GM12873 (cell line): ENCODE data around the gene RXRA.

Experiments used
- CTCF ChIP-seq: IDR thresholded peaks from 2 replicates; pipeline ENCODE4 v1.5.1; 2012; ENCODE audit warnings: low read depth, mild to moderate bottlenecking, moderate library complexity, low read length, control low read depth; ENCODE audit not compliant: insufficient read depth; ENCODE audit errors: missing control alignments

The RXRA gene

DNA sequence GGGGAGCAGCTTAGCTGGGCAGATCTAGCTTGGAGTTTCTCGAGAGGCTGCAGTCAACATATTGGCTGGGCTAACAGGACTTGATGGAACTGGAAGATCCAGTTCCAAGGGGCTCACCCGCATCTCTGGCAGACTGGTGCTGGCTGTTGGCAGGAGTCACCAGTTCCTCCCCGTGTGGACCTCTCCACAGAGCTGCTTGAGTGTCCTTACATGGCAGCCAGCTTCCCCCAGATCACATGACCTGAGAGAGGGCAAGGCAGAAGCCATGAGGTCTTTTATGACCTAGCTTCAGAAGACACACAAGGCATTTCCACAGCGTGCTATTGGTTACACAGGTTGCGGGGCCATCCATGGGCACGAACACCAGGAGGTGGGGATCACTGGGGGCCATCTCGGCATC is 26.4 kb upstream of the RXRA start:
- TF ChIP-seq CTCF, result no peak

GRCh38 chr9:134301387-134302129 is 24.7 kb upstream of the RXRA start:
- TF ChIP-seq CTCF, result no peak

- TF ChIP-seq CTCF, result no peak
These were observed 24.0 kb upstream of the RXRA start for GRCh38 chr9:134302130-134302817.

DNA sequence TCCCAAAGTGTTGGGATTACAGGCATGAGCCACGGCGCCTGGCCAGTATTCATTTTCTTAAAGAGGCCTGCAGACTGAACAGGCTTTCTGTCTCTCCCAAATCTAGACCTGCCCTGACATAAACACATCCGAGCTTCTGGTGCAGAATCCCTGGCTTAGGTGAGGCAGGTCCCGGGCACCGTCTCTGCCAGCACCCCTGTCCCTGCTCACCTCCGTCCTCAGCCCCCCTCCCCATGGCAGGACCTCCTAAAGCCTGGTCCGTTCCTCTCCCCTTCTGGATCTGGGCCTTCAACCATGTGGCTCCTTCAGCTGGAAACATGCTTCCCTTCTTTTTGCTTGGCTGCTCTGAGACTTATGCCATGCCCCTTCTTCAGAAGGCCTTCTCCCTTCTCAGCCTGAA is 22.7 kb upstream of the RXRA start:
- TF ChIP-seq CTCF, result no peak

DNA sequence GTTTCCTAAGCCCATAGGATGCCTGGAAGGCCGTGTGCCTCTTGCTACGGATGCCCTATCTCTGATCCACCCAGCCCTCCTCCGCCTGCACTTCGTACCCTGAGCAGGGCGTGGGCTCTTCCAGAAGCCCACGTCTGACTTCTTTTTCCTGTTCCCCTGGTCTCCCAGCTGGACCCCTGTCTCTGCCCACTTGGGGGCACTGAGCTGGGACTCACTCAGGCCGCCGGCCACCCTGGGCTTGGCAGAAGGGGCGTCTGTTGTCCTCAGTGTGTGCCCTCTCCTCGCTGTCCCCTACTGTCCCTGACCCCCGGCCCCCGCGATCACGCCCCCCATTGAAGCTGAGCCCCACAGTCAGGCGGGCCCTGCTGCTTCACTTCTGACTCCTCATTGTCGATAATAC is 22.0 kb upstream of the RXRA start:
- TF ChIP-seq CTCF, result no peak

GRCh38 chr9:134304690-134305089 is 21.6 kb upstream of the RXRA start:
- no peak for TF ChIP-seq CTCF

DNA sequence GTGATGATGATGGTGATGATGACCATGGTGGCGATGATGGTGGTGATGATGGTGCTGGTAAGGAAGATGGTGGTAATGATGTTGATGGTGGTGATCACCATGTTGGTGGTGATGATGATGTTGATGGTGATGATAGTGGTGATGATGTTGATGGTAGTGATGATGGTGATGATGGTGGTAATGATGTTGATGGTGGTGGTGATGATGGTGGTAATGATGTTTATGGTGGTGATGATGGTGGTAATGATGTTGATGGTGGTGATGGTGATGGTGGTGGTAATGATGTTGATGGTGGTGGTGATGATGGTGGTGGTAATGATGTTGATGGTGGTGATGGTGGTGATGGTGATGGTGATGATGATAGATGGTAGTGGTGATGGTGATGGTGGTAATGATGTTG is 20.7 kb upstream of the RXRA start:
- no peak for TF ChIP-seq CTCF
